Calu3 (cell line): ENCODE data around the gene ADGRG1. TPM values are rescaled to one million over a fixed set of nuclear protein-coding genes. Genes with fewer than 3 reads are reported as not detected.

ENCODE experiments used
- BruUV-seq: library from RNA; stranded (reverse); fragments of 400-500 nt; replicated peaks from 2 replicates; lab custom pipeline; 2021; lab: Mats Ljungman, UMichigan
- CTCF ChIA-PET: fragments of 300-600 bp; sonication (Branson Sonifier 250); formaldehyde crosslinking; loops from one replicate; lab custom pipeline; 2022; ENCODE audit warnings: antibody characterized with exemption; lab: Charles Lee
- DNase-seq: peaks from one replicate; pipeline ENCODE4 v3.0.0; 2022
- H3K27ac Mint-ChIP-seq: one replicate; pipeline ENCODE4 v1.8.0; 2022; ENCODE audit warnings: mixed read lengths; ENCODE audit not compliant: unreplicated experiment
- H3K27me3 Mint-ChIP-seq: one replicate; pipeline ENCODE4 v1.8.0; 2022; ENCODE audit warnings: mixed read lengths; ENCODE audit not compliant: unreplicated experiment
- H3K36me3 Mint-ChIP-seq: one replicate; pipeline ENCODE4 v1.8.0; 2022; ENCODE audit warnings: mild to moderate bottlenecking, moderate library complexity, mixed read lengths; ENCODE audit not compliant: insufficient read depth, unreplicated experiment
- H3K4me1 Mint-ChIP-seq: one replicate; pipeline ENCODE4 v1.8.0; 2022; ENCODE audit warnings: mild to moderate bottlenecking, low read depth, mixed read lengths; ENCODE audit not compliant: unreplicated experiment
- H3K4me3 Mint-ChIP-seq: one replicate; pipeline ENCODE4 v1.8.0; 2022; ENCODE audit warnings: mild to moderate bottlenecking, low read depth, moderate library complexity, mixed read lengths; ENCODE audit not compliant: unreplicated experiment
- H3K9me3 Mint-ChIP-seq: one replicate; pipeline ENCODE4 v1.8.0; 2022; ENCODE audit warnings: low read depth, mixed read lengths; ENCODE audit not compliant: unreplicated experiment
- intact Hi-C: fragments of 100-400 bp; cut with micrococcal nuclease; formaldehyde crosslinking; loops from one replicate; pipeline ENCODE4 v1.10.0; 2022; ENCODE audit not compliant: unreplicated experiment
- total RNA-seq: library from RNA; stranded (reverse); gene quantifications from 2 replicates; pipeline ENCODE4 v1.2.3, GENCODE V29; 2022
- TF ChIP-seq, protein P1 (sequence below): fragments of 200-600 bp; IDR thresholded peaks from one replicate; pipeline ENCODE4 v1.8.0; 2022; ENCODE audit warnings: antibody characterized with exemption; ENCODE audit not compliant: unreplicated experiment

ADGRG1 gene
- total RNA-seq, 1 experiment from 2014 or later, result 278 TPM

DNA sequence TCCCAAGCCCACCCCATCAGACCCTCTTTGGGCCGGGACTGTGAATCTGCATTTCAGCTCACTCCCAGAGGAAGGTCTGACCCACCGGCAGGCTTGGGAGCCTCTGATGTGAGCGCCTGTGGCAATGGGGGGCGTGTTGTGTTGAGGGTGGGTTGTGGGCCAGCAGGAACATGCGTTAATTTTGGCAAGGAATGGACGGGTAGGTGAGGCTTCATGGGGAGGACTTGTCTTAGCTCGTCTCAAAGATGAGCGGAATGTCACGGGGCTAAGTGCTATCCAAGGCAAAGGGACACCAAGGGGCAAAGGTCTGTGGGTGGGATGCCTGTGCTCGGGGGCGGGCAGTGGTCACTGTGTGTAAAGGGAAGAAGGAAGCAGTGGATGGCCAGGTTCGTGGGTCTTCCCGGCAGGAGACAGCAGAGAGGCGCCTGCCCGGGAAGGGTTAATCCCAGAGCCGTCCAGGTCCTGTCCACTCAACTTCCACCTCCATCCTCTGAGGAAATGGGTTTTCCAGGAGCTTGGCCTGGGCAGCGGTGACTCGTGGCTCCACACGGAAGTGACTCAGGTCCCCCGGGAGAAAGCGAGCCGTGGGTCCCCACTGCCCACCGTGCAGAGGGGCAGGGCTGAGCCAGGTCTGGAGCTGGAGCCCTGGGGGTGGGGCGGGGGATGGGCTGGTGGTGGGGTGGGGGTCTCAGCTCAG, 17.4 kb downstream of the ADGRG1 start:
- H3K4me3 Mint-ChIP-seq, result no peak overlapping the region

GRCh38 chr16:57646388-57647039, 18.1 kb downstream of the ADGRG1 start:
- no peak overlapping the region for H3K4me3 Mint-ChIP-seq
- CTCF ChIA-PET, result interaction anchor here (0.6 to 6.2 kb wide), 7 partner anchors 8 to 56 kb away, joined by 3 to 38 read pairs (median 7); partner anchors contain the start of gene ADGRG1
- TF ChIP-seq, protein P1, sequence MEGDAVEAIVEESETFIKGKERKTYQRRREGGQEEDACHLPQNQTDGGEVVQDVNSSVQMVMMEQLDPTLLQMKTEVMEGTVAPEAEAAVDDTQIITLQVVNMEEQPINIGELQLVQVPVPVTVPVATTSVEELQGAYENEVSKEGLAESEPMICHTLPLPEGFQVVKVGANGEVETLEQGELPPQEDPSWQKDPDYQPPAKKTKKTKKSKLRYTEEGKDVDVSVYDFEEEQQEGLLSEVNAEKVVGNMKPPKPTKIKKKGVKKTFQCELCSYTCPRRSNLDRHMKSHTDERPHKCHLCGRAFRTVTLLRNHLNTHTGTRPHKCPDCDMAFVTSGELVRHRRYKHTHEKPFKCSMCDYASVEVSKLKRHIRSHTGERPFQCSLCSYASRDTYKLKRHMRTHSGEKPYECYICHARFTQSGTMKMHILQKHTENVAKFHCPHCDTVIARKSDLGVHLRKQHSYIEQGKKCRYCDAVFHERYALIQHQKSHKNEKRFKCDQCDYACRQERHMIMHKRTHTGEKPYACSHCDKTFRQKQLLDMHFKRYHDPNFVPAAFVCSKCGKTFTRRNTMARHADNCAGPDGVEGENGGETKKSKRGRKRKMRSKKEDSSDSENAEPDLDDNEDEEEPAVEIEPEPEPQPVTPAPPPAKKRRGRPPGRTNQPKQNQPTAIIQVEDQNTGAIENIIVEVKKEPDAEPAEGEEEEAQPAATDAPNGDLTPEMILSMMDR, result no peak
- intact Hi-C loops, result no loop called here
- H3K9me3 Mint-ChIP-seq, result no peaks in the 10 kb centered on the region
- no TSS peak for BruUV-seq
- no peak for DNase-seq
- H3K27ac Mint-ChIP-seq, result no peak overlapping the region
- H3K27me3 Mint-ChIP-seq, result no peaks in the 10 kb centered on the region
- peaks cover 21% of the 10 kb centered on the region for H3K4me1 Mint-ChIP-seq
- peaks cover 46% of the 10 kb centered on the region for H3K36me3 Mint-ChIP-seq

More for the DNA sequence above, 17.4 kb downstream of the ADGRG1 start:
- DNase-seq, result no peak
- TF ChIP-seq, protein P1, result no peak
- intact Hi-C loops, result no loop called here
- peaks cover 21% of the 10 kb centered on the region for H3K4me1 Mint-ChIP-seq
- H3K27me3 Mint-ChIP-seq, result no peaks in the 10 kb centered on the region
- peaks cover 44% of the 10 kb centered on the region for H3K36me3 Mint-ChIP-seq
- no peaks in the 10 kb centered on the region for H3K9me3 Mint-ChIP-seq
- BruUV-seq, result no TSS peak
- peak overlapping the region; percentile 21 for H3K27ac Mint-ChIP-seq
- CTCF ChIA-PET, result interaction anchor here (0.5 to 6.2 kb wide), 6 partner anchors 8 to 93 kb away, joined by 3 to 38 read pairs (median 5); partner anchors contain the start of gene ADGRG1

DNA sequence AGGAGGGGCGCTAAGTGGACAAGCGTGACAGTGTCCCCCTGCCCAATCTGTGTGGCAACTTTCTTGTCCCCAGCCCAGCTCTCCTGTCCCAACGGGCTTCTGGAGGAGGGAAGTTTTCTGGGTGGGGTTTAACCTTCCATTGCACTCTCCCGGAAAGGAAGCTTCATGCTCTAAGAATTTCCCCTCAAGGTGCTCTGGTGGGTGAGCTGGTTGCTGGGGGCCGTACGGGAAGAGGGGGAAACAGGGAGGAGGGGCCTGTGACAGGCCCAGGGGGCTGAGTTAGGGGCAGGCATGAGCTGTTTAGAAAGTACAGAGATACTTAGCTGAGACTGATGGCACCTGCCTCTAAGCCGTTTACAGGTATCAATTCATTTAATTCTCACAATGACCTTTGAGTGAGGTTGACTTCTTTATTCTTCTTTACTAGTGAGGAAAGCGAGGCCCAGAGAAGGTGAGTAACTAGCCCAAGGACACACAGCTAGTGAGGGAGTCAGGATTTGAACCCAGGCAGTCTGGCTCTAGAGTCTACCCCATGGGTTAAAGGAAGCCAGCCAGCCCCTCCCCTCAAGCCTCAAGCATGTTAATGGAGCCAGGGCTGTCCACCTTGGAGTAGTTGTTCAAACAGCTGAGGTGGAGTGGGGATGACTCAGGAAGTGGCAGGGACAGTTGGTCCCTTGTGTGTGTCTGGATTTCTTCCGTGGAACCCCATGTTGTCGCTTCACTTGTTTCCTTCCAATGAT, 18.9 kb downstream of the ADGRG1 start:
- Mint-ChIP-seq H3K4me3 (no peak overlapping the region), H3K36me3 (peaks cover 47% of the 10 kb centered on the region), H3K4me1 (peaks cover 21% of the 10 kb centered on the region), H3K27me3 (no peaks in the 10 kb centered on the region), H3K27ac (peak overlapping the region; percentile 64), H3K9me3 (no peaks in the 10 kb centered on the region)
- TF ChIP-seq, protein P1, result no peak
- intact Hi-C loops, result no loop called here
- DNase-seq, result no peak
- BruUV-seq, result no TSS peak
- CTCF ChIA-PET, result interaction anchor here (0.9 to 6.2 kb wide), 5 partner anchors 9 to 57 kb away, joined by 3 to 38 read pairs (median 16); partner anchors contain the start of gene ADGRG1

- CTCF ChIA-PET, result interaction anchor here (2.3 to 6.2 kb wide), 4 partner anchors 20 to 57 kb away, joined by 7 to 38 read pairs (median 20); partner anchors contain the start of gene ADGRG1
- peaks cover 52% of the 10 kb centered on the region for H3K36me3 Mint-ChIP-seq
- H3K9me3 Mint-ChIP-seq, result no peaks in the 10 kb centered on the region
- DNase-seq, result no peak
- peaks cover 21% of the 10 kb centered on the region for H3K4me1 Mint-ChIP-seq
- TF ChIP-seq, protein P1, result no peak
- H3K27me3 Mint-ChIP-seq, result no peaks in the 10 kb centered on the region
- no peak overlapping the region for H3K4me3 Mint-ChIP-seq
- BruUV-seq, result no TSS peak
- H3K27ac Mint-ChIP-seq, result peak overlapping the region; percentile 64
- intact Hi-C loops, result loop anchor here (2.0 kb wide), 2 partner anchors 57 to 73 kb away; no protein-coding TSS in a partner anchor
Observed at GRCh38 chr16:57648125-57648524, 19.7 kb downstream of the ADGRG1 start.
